Erythroblast (primary cell): ENCODE measurements around the gene KPNA2.

Experiments
- GATA1 ChIP-seq: IDR thresholded peaks from 2 replicates; pipeline ENCODE4 v1.6.1; 2011; ENCODE audit warnings: low read depth, mild to moderate bottlenecking, control low read depth, low read length, moderate library complexity
- POLR2A ChIP-seq: IDR thresholded peaks from 2 replicates; pipeline ENCODE4 v1.6.1; 2011; ENCODE audit warnings: mild to moderate bottlenecking, low read length

DNA sequence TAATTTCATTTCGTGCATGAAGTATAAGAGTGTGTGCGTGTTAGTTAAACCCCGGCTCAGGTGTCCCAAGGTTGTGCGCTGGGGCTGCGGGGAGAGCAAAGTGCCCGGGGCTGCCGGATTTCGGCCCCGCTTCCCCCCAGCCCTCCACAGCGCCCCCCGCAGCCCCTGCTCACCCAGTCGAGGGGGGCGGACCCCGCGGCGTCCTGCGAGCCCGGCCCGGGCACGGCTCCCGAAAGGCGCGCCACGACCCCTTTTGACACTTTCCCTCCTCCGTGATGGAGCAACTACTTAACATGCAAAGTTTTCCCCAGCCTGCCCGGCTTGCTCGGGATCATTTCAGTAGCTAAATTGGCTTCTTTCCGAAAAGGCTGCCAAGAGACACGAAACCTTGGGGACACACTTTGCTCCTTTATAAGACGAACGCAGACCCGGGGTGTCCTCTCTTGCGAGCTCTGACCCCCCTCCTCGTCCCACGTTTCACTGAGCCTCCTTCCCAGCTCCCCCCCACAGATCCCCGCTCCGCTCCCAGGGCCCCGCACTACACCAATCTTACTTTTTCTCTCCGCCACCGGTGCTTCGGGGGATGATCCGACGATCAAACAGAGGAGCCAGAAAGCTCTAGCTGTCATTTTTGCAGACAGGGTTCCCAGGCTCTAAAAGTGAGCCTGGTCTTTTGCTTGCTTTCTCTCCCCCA is 39.8 kb upstream of the KPNA2 start:
- TF ChIP-seq POLR2A = no peak
- TF ChIP-seq GATA1 = no peak
